H1 (cell line): ENCODE results near the gene PPP1R2B.

Experiments used
- FOSL1 ChIP-seq: IDR thresholded peaks from 2 replicates; pipeline ENCODE4 v1.6.1; 2011; ENCODE audit warnings: mild to moderate bottlenecking, low read depth, low read length, moderate library complexity; ENCODE audit not compliant: insufficient read depth
- NRF1 ChIP-seq: IDR thresholded peaks from 2 replicates; pipeline ENCODE4 v1.6.1; 2011; ENCODE audit warnings: mild to moderate bottlenecking, low read depth, low read length, improper control_type of control experiment
- POLR2A ChIP-seq, 2 experiments: IDR thresholded peaks; 1 replicate in 1 of 2; 2 replicates in 1 of 2; pipeline ENCODE4 v1.6.1; 2011; ENCODE audit warnings: low read depth in 2 of 2, low read length in 2 of 2, mild to moderate bottlenecking in 2 of 2; ENCODE audit errors: control extremely low read depth in 1 of 2
- TAF1 ChIP-seq: IDR thresholded peaks from 2 replicates; pipeline ENCODE4 v1.6.1; 2011; ENCODE audit warnings: mild to moderate bottlenecking, low read depth, low read length
- TCF12 ChIP-seq: IDR thresholded peaks from 2 replicates; pipeline ENCODE4 v1.6.1; 2011; ENCODE audit warnings: low read depth, mild to moderate bottlenecking, low read length
- YY1 ChIP-seq: IDR thresholded peaks from 2 replicates; pipeline ENCODE4 v1.6.1; 2011; ENCODE audit warnings: low read depth, mild to moderate bottlenecking, low read length
- TF ChIP-seq, protein P1 (sequence below), 3 experiments: IDR thresholded peaks; 1 replicate in 2 of 3; 2 replicates in 1 of 3; pipeline versions ENCODE4 v1.5.1 to v1.6.1; 2011; ENCODE audit warnings: low read length in 3 of 3, mild to moderate bottlenecking in 3 of 3, inconsistent platforms in 2 of 3, low read depth in 1 of 3, moderate library complexity in 1 of 3; ENCODE audit not compliant: insufficient read depth in 1 of 3; ENCODE audit errors: control extremely low read depth in 1 of 3

DNA sequence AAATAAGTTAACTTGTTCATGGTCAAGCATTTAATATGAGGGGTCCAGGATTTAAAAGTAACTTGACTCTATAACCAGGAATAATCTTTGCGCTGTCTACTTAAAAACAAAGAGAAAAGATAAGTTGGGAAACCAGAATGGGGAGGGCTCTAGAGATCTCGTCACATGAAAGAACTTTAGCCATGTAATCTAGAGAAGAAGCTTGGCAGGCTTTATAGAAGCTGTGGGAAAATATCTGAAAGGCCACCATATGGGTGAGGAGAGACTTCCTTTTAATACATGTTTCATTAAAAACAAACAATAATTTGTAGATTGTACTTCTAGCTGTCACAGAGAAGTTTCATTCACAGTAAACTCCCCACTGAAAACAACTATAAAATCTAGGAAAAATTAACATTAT is 46.7 kb upstream of the PPP1R2B start:
- TF ChIP-seq, protein P1, sequence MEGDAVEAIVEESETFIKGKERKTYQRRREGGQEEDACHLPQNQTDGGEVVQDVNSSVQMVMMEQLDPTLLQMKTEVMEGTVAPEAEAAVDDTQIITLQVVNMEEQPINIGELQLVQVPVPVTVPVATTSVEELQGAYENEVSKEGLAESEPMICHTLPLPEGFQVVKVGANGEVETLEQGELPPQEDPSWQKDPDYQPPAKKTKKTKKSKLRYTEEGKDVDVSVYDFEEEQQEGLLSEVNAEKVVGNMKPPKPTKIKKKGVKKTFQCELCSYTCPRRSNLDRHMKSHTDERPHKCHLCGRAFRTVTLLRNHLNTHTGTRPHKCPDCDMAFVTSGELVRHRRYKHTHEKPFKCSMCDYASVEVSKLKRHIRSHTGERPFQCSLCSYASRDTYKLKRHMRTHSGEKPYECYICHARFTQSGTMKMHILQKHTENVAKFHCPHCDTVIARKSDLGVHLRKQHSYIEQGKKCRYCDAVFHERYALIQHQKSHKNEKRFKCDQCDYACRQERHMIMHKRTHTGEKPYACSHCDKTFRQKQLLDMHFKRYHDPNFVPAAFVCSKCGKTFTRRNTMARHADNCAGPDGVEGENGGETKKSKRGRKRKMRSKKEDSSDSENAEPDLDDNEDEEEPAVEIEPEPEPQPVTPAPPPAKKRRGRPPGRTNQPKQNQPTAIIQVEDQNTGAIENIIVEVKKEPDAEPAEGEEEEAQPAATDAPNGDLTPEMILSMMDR (IDR thresholded peaks at IDR 0.05; ENCODE audit: control extremely low read depth in 1 of 3, insufficient read depth in 1 of 3, low read depth in 1 of 3, low read length in 3 of 3), result no peak
- no peak for TF ChIP-seq POLR2A (IDR thresholded peaks at IDR 0.05; ENCODE audit: control extremely low read depth in 1 of 2, low read depth in 2 of 2, low read length in 2 of 2)
- no peak for TF ChIP-seq TAF1
- TF ChIP-seq TCF12, result no peak
- TF ChIP-seq YY1, result no peak
- TF ChIP-seq NRF1, result no peak
- no peak for TF ChIP-seq FOSL1
